ENCODE measurements around the gene GNAQ. TPM values are rescaled to one million over a fixed set of nuclear protein-coding genes. Genes with fewer than 3 reads are reported as not detected.

Gene GNAQ
- total and polyA plus RNA-seq, 2 of the 13 experiments (the other 11 are each of a cell fraction or from before 2014, with no cell fraction given) = 16.5 to 17.7 TPM

DNA sequence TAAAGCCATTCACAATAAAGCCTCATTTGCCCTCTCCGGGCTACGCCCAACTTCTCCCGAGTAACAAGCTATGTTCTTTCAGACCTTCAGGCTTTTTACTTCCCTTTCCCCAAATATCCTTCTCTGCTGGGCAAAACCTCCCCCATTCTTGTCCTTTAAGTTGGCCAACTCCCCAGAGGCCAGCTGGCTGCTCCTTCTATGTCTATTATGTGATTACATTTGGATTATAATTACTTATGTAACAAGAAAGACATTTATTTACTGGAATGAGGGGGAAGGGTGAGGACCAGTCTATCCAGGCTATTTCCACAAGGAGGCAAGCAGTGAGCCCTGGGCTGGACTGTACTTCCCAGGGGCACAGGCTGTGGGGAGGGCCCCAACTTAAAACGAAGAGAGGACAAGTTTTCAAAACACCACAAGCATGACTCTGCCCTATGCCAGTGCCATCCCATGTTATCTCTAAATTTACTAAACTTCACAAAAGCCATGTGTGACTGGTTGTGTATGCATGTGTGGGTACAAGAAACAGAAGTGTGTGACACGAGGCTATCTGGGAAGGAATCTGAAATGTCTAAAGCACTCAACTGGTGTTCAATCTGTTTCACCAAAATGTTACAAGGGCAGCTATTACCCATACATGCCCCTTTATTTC is 84.5 kb downstream of the GNAQ start (continued):
- TF ChIP-seq GABPA (IDR thresholded peaks at IDR 0.05; ENCODE audit: low read depth, low read length) (no peak), GABPA (CRISPR knock-in tag; IDR thresholded peaks at IDR 0.05; ENCODE audit: low read depth) (no peak)

DNA sequence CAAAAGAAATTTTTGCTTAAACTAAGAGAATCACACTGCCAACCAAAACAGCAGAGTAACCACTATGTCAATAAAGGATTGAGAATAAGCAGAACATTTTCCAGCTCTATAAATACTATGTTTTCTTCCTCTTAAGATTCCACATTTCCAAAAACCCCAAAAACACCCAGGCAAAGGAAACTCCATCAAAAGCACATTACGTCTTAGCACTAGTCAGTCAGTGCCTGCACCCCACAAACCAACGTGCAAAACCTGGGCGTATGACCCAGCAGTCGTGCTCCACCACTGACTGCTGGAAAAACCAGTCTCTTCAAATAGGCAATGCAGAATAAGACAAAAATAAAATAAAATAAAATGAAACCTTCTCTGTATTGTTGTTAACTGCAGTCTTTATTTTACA is 85.3 kb downstream of the GNAQ start:
- H2AFZ ChIP-seq (ENCODE audit: low read length) = no peak overlapping the region
- DNase-seq (ENCODE audit: low spot score) (no peak), FAIRE-seq (no peak), ATAC-seq (no peak)
- no peak overlapping the region for H3K4me2 ChIP-seq (ENCODE audit: low read depth, low read length)
- no peak overlapping the region for H3K9ac ChIP-seq (ENCODE audit: insufficient read depth, low read depth, low read length)
- no peaks in the 10 kb centered on the region for H3K36me3 ChIP-seq (replicated peaks in 1 of 2; ENCODE audit: control insufficient read depth in 1 of 2, insufficient read depth in 2 of 2, low read length in 2 of 2)
- H3K27ac ChIP-seq (ENCODE audit: extremely low read length, insufficient read depth, low read length) = no peak overlapping the region
- 96% methylated on average over 4 of the region's 4 CpGs for WGBS (ENCODE audit: low lambda C conversion rate)
- H3K4me1 ChIP-seq (ENCODE audit: insufficient read depth, low read length) = no peaks in the 10 kb centered on the region
- intact Hi-C loops (cut with micrococcal nuclease; ENCODE audit: unreplicated experiment) = no loop called here
- no peaks in the 10 kb centered on the region for H3K9me3 ChIP-seq (ENCODE audit: low read length)
- ChIA-PET CTCF (ENCODE audit: low intra/inter-chr PET ratio, low total read pairs) (no interaction called here), POLR2A (no interaction called here)
- in situ Hi-C loops (cut with HindIII; ENCODE audit: extremely low pct_ligation_motif_present, low pct_unique_long_range_greater_than_20kb) = no loop called here
- BruUV-seq (replicated peaks) = no TSS peak
- peaks cover 3% of the 10 kb centered on the region; the same call in 1 of the 2 replicates for H4K20me1 ChIP-seq (ENCODE audit: insufficient read depth, low read length)
- no peak for TF ChIP-seq ATF7-NPFF (CRISPR knock-in tag; IDR thresholded peaks at IDR 0.05; ENCODE audit: low read depth)
- H3K27me3 ChIP-seq (ENCODE audit: control insufficient read depth in 1 of 2, insufficient read depth in 2 of 2, low read length in 2 of 2) = no peaks in the 10 kb centered on the region
- peaks cover 4% of the 10 kb centered on the region for H3K79me2 ChIP-seq (ENCODE audit: insufficient read depth, low read length)
- H3K4me3 ChIP-seq (replicated peaks in 1 of 3; ENCODE audit: insufficient read depth in 1 of 3, low read depth in 2 of 3, low read length in 3 of 3) = no peak overlapping the region

DNA sequence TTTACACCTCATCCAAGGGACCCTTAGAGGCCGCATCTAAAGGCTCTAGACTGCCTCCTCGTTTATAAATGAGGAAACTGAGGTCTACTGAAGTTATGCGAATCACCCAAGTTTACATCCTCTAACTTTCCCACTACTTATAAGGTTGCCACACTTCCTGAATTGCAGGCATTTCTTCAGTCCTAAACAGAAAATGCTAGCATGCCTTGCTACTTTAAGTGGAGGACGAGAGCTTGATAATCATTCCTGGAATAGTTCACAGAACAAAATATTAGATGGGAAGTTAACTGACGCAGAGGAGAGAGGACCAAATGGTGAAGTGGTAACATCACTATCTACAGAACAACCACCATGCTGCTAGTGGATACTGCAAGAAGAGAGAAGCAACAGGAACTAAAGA is 85.8 kb downstream of the GNAQ start:
- no peak overlapping the region for H3K27ac ChIP-seq (ENCODE audit: extremely low read length, insufficient read depth, low read length)
- in situ Hi-C loops (cut with HindIII; ENCODE audit: extremely low pct_ligation_motif_present, low pct_unique_long_range_greater_than_20kb) (no loop called here), intact Hi-C loops (cut with micrococcal nuclease; ENCODE audit: unreplicated experiment) (no loop called here)
- ATAC-seq = no peak
- no peaks in the 10 kb centered on the region for H3K27me3 ChIP-seq (ENCODE audit: control insufficient read depth in 1 of 2, insufficient read depth in 2 of 2, low read length in 2 of 2)
- H3K4me2 ChIP-seq (ENCODE audit: low read depth, low read length) = no peak overlapping the region
- H3K9ac ChIP-seq (ENCODE audit: insufficient read depth, low read depth, low read length) = no peak overlapping the region
- no peaks in the 10 kb centered on the region for H3K36me3 ChIP-seq (replicated peaks in 1 of 2; ENCODE audit: control insufficient read depth in 1 of 2, insufficient read depth in 2 of 2, low read length in 2 of 2)
- no peaks in the 10 kb centered on the region for H3K4me1 ChIP-seq (ENCODE audit: insufficient read depth, low read length)
- peaks cover 3% of the 10 kb centered on the region; the same call in 1 of the 2 replicates for H4K20me1 ChIP-seq (ENCODE audit: insufficient read depth, low read length)
- POLR2A ChIA-PET = no interaction called here
- CTCF ChIA-PET (ENCODE audit: low intra/inter-chr PET ratio, low total read pairs) = no interaction called here
- H3K9me3 ChIP-seq (ENCODE audit: low read length) = no peaks in the 10 kb centered on the region
- FAIRE-seq = no peak
- 94% methylated on average over 5 of the region's 5 CpGs for WGBS (ENCODE audit: low lambda C conversion rate)
- H3K79me2 ChIP-seq (ENCODE audit: insufficient read depth, low read length) = peaks cover 4% of the 10 kb centered on the region
- BruUV-seq (replicated peaks) = no TSS peak
- H3K4me3 ChIP-seq (replicated peaks in 1 of 3; ENCODE audit: insufficient read depth in 1 of 3, low read depth in 2 of 3, low read length in 3 of 3) = no peak overlapping the region
- DNase-seq (ENCODE audit: low spot score) = no peak
- H2AFZ ChIP-seq (ENCODE audit: low read length) = no peak overlapping the region
- TF ChIP-seq NR1H2 (CRISPR knock-in tag; IDR thresholded peaks at IDR 0.05; ENCODE audit: borderline replicate concordance, low read depth) = no peak
- TF ChIP-seq SETDB1 (CRISPR knock-in tag; IDR thresholded peaks at IDR 0.05; ENCODE audit: borderline replicate concordance) = no peak
- TF ChIP-seq NFIC (IDR thresholded peaks at IDR 0.05; ENCODE audit: low read length) = no peak
- no peak for TF ChIP-seq MIER3 (CRISPR knock-in tag; IDR thresholded peaks at IDR 0.05; ENCODE audit: borderline replicate concordance)
- TF ChIP-seq ZFYVE20 (CRISPR knock-in tag; IDR thresholded peaks at IDR 0.05; ENCODE audit: borderline replicate concordance, low read depth) = no peak
- TF ChIP-seq KLF6 (CRISPR knock-in tag; IDR thresholded peaks at IDR 0.05) = no peak
- TF ChIP-seq, protein P1, sequence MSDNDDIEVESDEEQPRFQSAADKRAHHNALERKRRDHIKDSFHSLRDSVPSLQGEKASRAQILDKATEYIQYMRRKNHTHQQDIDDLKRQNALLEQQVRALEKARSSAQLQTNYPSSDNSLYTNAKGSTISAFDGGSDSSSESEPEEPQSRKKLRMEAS (IDR thresholded peaks at IDR 0.05) = no peak
- no peak for TF ChIP-seq ZNF383 (CRISPR knock-in tag; IDR thresholded peaks at IDR 0.05; ENCODE audit: borderline replicate concordance)
- no peak for TF ChIP-seq KMT2B (CRISPR knock-in tag; IDR thresholded peaks at IDR 0.05)
- no peak for TF ChIP-seq MXD4 (CRISPR knock-in tag; IDR thresholded peaks at IDR 0.05)
- TF ChIP-seq MZF1 (CRISPR knock-in tag; IDR thresholded peaks at IDR 0.05; ENCODE audit: borderline replicate concordance) = no peak
- TF ChIP-seq, protein P2, sequence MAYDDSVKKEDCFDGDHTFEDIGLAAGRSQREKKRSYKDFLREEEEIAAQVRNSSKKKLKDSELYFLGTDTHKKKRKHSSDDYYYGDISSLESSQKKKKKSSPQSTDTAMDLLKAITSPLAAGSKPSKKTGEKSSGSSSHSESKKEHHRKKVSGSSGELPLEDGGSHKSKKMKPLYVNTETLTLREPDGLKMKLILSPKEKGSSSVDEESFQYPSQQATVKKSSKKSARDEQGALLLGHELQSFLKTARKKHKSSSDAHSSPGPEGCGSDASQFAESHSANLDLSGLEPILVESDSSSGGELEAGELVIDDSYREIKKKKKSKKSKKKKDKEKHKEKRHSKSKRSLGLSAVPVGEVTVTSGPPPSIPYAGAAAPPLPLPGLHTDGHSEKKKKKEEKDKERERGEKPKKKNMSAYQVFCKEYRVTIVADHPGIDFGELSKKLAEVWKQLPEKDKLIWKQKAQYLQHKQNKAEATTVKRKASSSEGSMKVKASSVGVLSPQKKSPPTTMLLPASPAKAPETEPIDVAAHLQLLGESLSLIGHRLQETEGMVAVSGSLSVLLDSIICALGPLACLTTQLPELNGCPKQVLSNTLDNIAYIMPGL (CRISPR knock-in tag; IDR thresholded peaks at IDR 0.05; ENCODE audit: borderline replicate concordance in 1 of 2, low read depth in 1 of 2) = no peak
- TF ChIP-seq MEIS1 (CRISPR knock-in tag; IDR thresholded peaks at IDR 0.05; ENCODE audit: borderline replicate concordance) = no peak

Measured in HepG2 (cell line).